ENCODE results near the gene IGSF3.
"Not testable (repeated sequence)": the region's sequence is repeated elsewhere in the genome, so short reads cannot be mapped to it uniquely, and the experiment has no call there.

Gene IGSF3

DNA sequence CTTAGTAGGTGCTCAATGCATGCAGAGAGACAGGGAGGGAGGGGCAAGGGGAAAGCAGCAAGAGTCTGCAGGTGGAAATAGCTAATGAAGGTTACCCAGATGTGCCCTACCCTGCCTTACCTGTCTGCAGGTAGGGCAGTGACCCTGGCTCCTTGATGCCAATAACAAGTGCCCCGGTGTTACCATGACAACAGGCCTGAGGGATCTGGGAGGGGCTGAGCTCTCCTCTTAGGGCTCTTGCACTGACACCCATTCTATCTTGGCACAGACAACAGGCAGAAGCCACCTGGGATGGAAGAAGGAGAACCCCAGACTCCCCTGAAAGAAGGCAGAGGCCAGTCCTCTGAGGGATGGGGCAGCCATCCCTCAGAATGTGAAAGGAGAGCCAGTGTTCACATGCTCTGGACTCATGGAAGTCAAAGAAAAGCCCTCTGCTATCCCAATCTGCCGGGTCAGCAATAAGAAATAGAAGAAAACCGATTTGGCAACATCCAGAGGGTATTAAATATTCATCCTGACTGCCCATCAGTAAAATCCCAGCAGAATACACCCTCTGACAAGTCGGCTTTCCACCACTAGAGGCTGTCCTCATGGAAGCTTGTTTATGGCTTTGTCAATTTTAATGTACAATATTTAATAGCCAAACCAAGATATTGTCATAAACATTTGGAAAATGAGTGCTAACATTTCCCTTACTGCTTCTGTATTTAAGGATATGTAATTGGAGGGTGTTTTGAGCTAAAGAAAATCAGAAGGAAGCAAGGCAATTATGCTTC, 72.3 kb downstream of the IGSF3 start:
- not testable (repeated sequence) for FAIRE-seq

- FAIRE-seq = not testable (repeated sequence)
Observed at GRCh38 chr1:116593977-116594376, 73.6 kb downstream of the IGSF3 start.

DNA sequence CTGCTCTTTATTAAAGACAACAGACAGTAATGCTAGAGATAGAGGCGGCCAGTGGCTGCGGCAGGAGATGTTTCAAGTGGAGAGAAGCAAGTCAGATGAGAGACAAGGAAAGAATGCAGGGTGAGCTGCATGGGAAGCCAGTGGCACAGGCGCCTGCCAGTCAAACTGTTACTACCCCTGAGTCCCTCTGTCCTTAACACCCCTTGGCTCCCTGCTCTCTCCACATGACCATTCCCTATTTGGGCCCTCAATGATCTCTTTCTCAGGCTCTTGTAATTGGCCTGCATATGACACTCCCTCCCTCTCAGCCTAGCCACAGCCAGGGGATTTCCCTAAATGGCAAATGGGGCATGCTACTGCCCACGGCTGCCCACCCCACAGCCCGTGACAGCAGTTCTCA, 74.1 kb downstream of the IGSF3 start:
- FAIRE-seq = not testable (repeated sequence)

DNA sequence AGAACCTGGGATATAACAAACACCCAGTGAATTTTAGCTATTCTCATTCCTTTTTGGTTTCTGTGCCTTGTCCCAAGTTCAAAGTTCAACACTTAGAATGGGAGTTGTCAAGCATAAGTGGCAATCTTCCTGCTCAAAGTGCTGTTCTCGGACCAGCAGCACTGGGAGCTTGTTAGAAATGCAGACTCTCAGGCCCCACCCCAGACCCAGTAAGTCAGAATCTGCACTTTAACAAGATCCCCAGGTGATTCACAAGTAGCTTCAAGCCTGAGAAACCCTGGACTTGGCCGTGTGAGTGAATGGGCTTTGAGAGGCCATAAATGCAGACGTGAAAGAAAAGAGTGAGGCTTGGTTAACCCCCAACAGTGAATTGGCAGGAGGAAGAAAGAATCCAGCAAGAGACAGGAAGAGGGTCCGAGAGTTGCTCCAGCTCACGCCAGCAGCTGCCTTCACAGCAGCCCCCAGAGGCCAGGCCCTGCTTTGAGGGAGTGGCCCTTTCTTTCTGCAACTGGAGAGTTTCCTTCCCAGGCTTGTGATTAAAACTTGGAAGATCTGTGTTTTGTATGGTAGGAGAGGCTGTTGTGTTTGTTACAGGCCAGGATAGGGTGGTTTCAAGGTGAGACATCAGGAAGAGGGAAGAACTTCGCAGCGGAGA, 75.5 kb downstream of the IGSF3 start:
- FAIRE-seq = not testable (repeated sequence)

DNA sequence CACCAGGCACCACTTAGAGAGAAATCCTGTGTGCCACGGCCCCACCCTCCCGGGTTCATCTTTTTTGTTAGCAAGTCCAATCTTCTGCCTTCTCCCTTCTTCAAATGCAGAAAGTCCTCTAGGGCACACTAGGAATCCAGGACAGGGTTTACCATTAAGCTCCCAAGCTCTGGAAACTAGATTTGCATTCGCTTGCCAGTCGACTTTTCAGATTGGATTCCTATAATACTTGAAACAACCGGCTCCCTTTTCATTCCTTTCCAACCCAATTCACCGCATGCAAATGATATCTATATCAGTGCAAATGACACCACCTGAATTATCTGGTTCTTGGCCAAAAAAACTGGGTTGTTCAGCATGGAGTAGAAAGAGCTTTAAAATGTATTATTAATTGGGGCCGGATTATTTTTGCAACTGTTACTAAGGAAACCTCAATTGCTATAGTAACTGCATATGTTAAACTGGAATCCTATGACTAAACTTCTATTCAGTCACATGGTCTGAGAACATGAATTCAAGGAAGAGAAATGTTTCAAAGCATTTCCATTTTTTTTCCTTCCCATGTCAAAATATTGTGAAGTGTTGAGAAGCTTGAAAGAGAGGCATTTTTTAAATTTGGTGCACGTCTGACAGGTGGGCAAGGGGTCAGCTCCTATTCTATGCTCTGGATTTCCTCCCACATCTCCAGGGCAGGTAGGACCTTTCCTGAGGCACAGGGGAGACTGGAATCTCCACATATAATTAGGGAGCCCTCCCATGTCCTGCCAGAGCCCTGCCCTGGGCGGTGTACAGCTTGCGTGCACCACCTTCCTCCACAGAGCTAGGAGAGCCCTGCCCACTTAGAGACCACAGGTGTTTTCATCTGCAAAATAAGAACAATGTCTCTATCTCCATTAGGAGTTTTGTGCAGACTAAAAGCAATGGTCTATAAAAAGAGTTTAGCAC, 76.3 kb downstream of the IGSF3 start:
- not testable (repeated sequence) for FAIRE-seq

GRCh38 chr1:116590359-116591005, 77.1 kb downstream of the IGSF3 start:
- not testable (repeated sequence) for FAIRE-seq

- FAIRE-seq = not testable (repeated sequence)
Observed at GRCh38 chr1:116589101-116589735, 78.3 kb downstream of the IGSF3 start.

DNA sequence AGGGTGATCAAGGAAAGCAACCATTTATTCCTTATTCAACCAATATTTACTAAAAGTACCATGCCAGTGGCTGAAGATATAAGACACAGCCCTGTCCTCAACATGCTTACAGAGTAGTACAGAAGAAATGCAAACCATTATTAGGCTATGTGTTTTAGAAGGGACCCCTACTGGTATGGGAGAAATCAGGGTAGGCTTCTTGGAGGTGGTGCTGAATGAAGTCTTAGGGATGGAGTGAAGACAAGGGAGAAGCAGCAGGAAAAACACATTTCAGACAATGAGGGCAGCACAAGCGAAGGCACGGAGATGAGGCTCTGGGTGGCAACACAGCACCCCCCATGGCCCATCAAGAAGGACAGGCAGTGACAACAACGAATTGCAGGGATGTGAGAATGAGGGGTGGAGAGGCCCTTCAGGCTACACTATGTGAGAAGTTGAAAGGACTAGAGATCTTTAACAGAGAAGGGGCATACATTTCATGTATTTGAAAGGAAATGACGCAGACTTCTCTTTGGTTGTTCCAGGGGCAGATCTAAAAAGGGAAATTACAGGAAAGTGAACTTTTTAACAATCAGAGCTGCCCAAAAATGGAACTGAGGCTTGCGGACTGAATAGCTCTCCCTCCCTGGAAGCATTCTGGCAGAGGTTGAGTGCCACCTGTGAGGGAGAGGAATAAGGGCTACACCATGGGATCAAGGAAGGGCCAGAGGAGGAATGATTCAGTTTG, 79.9 kb downstream of the IGSF3 start:
- no peak for FAIRE-seq

- no peak for FAIRE-seq
Observed at GRCh38 chr1:116586741-116587143, 80.8 kb downstream of the IGSF3 start.

GRCh38 chr1:116585886-116586285, 81.6 kb downstream of the IGSF3 start:
- no peak for FAIRE-seq

- no peak for FAIRE-seq
Observed at GRCh38 chr1:116581323-116581885, 86.1 kb downstream of the IGSF3 start.

DNA sequence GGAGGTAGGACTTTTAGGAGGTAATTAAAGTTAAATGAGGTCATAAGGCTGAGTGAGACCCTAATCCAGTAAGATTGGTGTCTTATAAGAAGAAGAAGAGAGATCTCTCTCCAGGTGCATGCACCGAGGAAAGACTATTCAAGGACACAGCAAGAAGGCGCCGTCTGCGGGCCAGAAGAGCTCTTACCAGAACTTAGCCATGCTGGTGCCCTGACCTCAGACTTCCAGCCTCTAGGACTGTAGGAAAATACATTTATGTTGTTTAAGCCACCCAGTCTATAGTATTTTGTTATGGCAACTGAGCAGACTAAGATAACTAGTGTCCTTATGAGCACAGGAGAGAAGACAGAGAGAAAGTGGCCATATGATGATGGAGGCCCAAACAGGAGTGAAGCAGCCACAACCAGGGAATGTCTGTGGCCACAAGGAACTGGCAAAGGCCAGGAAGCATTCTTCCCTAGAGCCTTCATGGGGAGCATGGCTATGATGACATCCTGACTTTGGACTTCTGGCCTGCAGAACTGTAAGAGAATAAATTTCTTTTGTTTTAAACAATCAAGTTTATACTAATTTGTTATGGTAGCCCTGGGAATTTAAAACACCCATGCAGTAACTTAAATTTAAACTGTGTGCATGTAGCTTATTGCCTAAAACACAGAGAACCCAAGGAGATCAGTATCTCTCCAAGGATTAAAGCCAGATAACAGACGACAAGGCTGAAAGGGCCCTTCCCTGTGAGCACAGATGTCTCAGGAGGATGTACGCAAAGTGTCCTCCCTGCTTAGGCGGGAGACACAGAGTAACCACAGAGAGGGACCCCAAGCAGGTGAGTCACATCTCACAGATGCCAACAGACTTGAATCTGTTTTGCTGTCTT, 86.8 kb downstream of the IGSF3 start:
- FAIRE-seq = no peak

DNA sequence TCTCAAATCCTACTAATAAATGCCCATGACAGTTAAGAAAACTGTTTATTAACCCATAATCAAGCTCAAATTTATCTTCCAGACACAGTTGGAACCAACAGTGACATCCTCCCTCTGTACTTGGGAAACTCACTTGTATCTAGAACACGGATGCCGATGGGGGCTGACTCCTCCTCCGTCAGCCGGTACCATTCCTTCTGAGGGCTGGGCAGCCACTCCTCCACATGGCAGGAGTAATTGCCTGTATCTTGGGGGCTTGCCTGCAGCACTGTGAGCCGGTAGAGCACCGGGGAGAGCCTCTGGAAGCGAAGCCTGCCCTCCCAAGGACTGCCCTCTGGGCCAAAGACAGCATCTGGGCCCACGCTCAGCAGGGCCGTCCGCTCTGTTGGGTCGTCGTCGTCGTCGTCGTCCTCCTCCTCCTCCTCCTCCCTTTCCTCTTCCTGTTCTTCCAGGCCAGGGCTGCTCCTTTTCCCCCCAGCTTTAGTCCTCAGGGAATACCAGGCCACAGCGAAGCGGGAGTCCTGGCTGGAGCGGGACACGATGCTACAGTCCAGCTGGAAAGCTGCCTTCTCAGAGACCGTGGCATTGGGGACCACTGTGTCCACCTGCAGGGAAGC, 88.2 kb downstream of the IGSF3 start:
- FAIRE-seq = no peak

DNA sequence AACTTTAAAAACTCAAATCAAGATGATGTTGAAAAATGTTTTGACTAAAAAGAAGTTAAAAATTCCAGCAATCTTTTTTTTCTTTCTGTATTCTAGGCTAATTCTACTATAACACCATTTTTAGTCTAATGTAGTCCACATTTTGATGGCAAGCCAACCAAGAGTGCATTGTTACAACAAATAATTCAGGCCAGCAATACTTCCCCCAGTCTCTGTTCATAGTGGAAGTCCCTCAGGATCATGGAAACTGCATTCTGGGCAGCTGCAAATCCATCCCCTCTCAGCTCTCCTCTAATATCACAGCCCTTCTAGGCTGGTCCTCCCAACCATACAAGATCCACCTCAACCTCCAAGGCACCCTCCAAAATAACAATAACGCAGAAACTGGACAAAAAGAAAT, 89.0 kb downstream of the IGSF3 start:
- FAIRE-seq = no peak

DNA sequence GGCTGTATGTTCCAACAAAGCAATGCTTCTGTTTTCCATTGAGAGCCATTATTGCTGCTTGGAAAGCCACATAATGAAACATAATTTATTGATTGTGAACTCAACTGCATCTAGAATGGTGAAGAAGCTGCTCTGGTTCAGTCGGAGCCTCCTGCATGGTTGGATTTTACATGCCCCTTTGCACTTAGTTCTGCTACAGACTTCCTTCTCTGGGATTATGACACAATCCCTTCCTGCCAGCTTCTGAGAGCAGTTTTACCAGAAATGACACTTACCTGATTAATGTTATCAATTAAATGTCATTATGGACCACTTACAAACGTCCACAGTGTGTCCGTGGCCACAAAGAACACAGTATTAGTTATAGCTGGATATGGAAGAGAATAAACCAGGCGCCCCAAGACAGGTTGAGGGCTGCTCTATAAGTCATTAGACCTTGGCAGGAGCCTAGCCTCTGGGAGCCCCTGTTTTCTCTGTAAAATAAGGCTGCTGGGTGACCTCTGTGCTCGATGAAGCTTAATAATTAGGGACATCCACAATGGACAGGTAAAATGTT, 89.7 kb downstream of the IGSF3 start:
- FAIRE-seq = no peak

GRCh38 chr1:116574581-116575291, 92.8 kb downstream of the IGSF3 start:
- peak; percentile 70 for FAIRE-seq

GRCh38 chr1:116573431-116574095, 94.0 kb downstream of the IGSF3 start:
- no peak for FAIRE-seq
